C4-2B (cell line): Measurements from ENCODE around the gene MRPS18B.

Experiments used
- CTCF ChIP-seq: fragments of 450-650 bp; conservative IDR thresholded peaks from 2 replicates; pipeline ENCODE4 v1.5.1; 2017; ENCODE audit warnings: mild to moderate bottlenecking
- ZFX ChIP-seq: fragments of 450-650 bp; IDR thresholded peaks from 2 replicates; pipeline ENCODE4 v1.6.1; 2017

GRCh38 chr6:30664994-30665767, 47.5 kb downstream of the MRPS18B start:
- TF ChIP-seq CTCF, result no peak
- no peak for TF ChIP-seq ZFX
